Measurements from ENCODE around the gene LRRK1. TPM values are rescaled to one million over a fixed set of nuclear protein-coding genes. Genes with fewer than 3 reads are reported as not detected.

The LRRK1 gene
- total RNA-seq, 1 experiment from 2014 or later = 7.0 TPM

GRCh38 chr15:100903168-100903554 lies 16.0 kb upstream of the LRRK1 start:
- no TSS peak for BruUV-seq (replicated peaks)
- H2AFZ ChIP-seq (ENCODE audit: low read length) = no peak overlapping the region
- H3K4me2 ChIP-seq (ENCODE audit: low read length) = no peak overlapping the region
- ATAC-seq = no peak
- intact Hi-C loops (cut with micrococcal nuclease) = no loop called here
- no peaks in the 10 kb centered on the region for H3K27me3 ChIP-seq (ENCODE audit: low read length)
- H3K9me3 ChIP-seq (ENCODE audit: low read length) = no peaks in the 10 kb centered on the region
- H3K4me3 ChIP-seq (ENCODE audit: low read length) = no peak overlapping the region
- peaks cover 52% of the 10 kb centered on the region for H4K20me1 ChIP-seq (ENCODE audit: low read length)
- CTCF ChIA-PET = no interaction called here
- H3K4me1 ChIP-seq (ENCODE audit: insufficient read depth, low read length) = no peaks in the 10 kb centered on the region; the same call in 1 of the 2 replicates
- POLR2A ChIA-PET (ENCODE audit: unreplicated experiment) = no interaction called here
- DNase-seq = no peak
- no peaks in the 10 kb centered on the region for H3K9me2 ChIP-seq (replicated peaks; ENCODE audit: low read length)
- TF ChIP-seq, protein P1, sequence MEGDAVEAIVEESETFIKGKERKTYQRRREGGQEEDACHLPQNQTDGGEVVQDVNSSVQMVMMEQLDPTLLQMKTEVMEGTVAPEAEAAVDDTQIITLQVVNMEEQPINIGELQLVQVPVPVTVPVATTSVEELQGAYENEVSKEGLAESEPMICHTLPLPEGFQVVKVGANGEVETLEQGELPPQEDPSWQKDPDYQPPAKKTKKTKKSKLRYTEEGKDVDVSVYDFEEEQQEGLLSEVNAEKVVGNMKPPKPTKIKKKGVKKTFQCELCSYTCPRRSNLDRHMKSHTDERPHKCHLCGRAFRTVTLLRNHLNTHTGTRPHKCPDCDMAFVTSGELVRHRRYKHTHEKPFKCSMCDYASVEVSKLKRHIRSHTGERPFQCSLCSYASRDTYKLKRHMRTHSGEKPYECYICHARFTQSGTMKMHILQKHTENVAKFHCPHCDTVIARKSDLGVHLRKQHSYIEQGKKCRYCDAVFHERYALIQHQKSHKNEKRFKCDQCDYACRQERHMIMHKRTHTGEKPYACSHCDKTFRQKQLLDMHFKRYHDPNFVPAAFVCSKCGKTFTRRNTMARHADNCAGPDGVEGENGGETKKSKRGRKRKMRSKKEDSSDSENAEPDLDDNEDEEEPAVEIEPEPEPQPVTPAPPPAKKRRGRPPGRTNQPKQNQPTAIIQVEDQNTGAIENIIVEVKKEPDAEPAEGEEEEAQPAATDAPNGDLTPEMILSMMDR (conservative IDR thresholded peaks at IDR 0.05; ENCODE audit: low read depth, low read length) = no peak
- TF ChIP-seq EZH2phosphoT487 (IDR thresholded peaks at IDR 0.05; ENCODE audit: borderline replicate concordance, low read length) (no peak), EZH2 (IDR thresholded peaks at IDR 0.05; ENCODE audit: low read length, unreplicated experiment) (no peak)
- no peaks in the 10 kb centered on the region; the same call in 1 of the 2 replicates for H3K79me2 ChIP-seq (ENCODE audit: low read length)
- H3K36me3 ChIP-seq (ENCODE audit: low read depth, low read length) = peaks cover 97% of the 10 kb centered on the region
- peaks cover 89% of the 10 kb centered on the region for H3F3A ChIP-seq (ENCODE audit: low read length, unreplicated experiment)
- peak overlapping the region; percentile 72 for H3K27ac ChIP-seq (ENCODE audit: low read length)
- H3K9ac ChIP-seq (ENCODE audit: low read length) = no peak overlapping the region

GRCh38 chr15:100905850-100906249 lies 13.3 kb upstream of the LRRK1 start:
- Histone ChIP-seq H3K27me3 (ENCODE audit: low read length) (no peaks in the 10 kb centered on the region), H3K9ac (ENCODE audit: low read length) (no peak overlapping the region), H3K4me1 (ENCODE audit: insufficient read depth, low read length) (no peaks in the 10 kb centered on the region; the same call in 1 of the 2 replicates), H3F3A (ENCODE audit: low read length, unreplicated experiment) (peaks cover 87% of the 10 kb centered on the region), H3K4me3 (ENCODE audit: low read length) (no peak overlapping the region), H2AFZ (ENCODE audit: low read length) (no peak overlapping the region), H3K79me2 (ENCODE audit: low read length) (no peaks in the 10 kb centered on the region; the same call in 1 of the 2 replicates), H3K27ac (ENCODE audit: low read length) (no peak overlapping the region), H3K36me3 (ENCODE audit: low read depth, low read length) (peaks cover 96% of the 10 kb centered on the region), H4K20me1 (ENCODE audit: low read length) (peaks cover 55% of the 10 kb centered on the region), H3K9me3 (ENCODE audit: low read length) (no peaks in the 10 kb centered on the region), H3K4me2 (ENCODE audit: low read length) (no peak overlapping the region), H3K9me2 (replicated peaks; ENCODE audit: low read length) (no peaks in the 10 kb centered on the region)
- ChIA-PET POLR2A (ENCODE audit: unreplicated experiment) (no interaction called here), CTCF (no interaction called here)
- no TSS peak for BruUV-seq (replicated peaks)
- intact Hi-C loops (cut with micrococcal nuclease) = no loop called here
- TF ChIP-seq, protein P1 (conservative IDR thresholded peaks at IDR 0.05; ENCODE audit: low read depth, low read length) = no peak
- TF ChIP-seq EZH2 (IDR thresholded peaks at IDR 0.05; ENCODE audit: low read length, unreplicated experiment) (no peak), EZH2phosphoT487 (IDR thresholded peaks at IDR 0.05; ENCODE audit: borderline replicate concordance, low read length) (no peak)
- no peak for ATAC-seq
- DNase-seq = peak; percentile 22

DNA sequence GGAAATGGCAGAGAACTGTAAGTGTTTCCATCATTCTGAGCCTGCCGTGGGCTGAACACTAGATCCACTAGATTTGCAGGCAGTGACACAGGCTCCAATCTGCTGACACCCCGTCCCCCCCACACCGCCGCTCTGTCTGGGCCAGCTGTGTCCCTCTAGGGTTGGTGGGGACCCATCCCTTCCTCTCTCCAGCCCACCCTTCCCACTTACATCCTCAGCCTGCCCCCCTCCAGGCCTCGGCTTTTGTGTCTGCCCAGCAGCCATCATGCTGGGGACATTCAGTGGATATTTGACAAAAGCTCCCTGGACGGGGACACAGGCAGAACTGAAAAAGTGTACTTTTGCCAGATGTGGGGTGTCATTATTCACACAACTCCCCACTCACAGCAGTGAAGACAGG lies 10.7 kb upstream of the LRRK1 start:
- peaks cover 66% of the 10 kb centered on the region for H4K20me1 ChIP-seq (ENCODE audit: low read length)
- no peak for ATAC-seq

More for the DNA sequence above, 10.7 kb upstream of the LRRK1 start:
- Histone ChIP-seq H3K9me3 (ENCODE audit: low read length) (no peaks in the 10 kb centered on the region), H3K9ac (ENCODE audit: low read length) (no peak overlapping the region), H3F3A (ENCODE audit: low read length, unreplicated experiment) (peaks cover 90% of the 10 kb centered on the region), H3K36me3 (ENCODE audit: low read depth, low read length) (peaks cover 93% of the 10 kb centered on the region), H2AFZ (ENCODE audit: low read length) (no peak overlapping the region), H3K4me1 (ENCODE audit: insufficient read depth, low read length) (no peaks in the 10 kb centered on the region), H3K4me2 (ENCODE audit: low read length) (no peak overlapping the region), H3K79me2 (ENCODE audit: low read length) (no peaks in the 10 kb centered on the region; the same call in 1 of the 2 replicates), H3K9me2 (replicated peaks; ENCODE audit: low read length) (no peaks in the 10 kb centered on the region), H3K27me3 (ENCODE audit: low read length) (no peaks in the 10 kb centered on the region), H3K27ac (ENCODE audit: low read length) (no peak overlapping the region), H3K4me3 (ENCODE audit: low read length) (no peak overlapping the region)
- BruUV-seq (replicated peaks) = no TSS peak
- intact Hi-C loops (cut with micrococcal nuclease) = no loop called here
- DNase-seq = no peak
- TF ChIP-seq, protein P1 (conservative IDR thresholded peaks at IDR 0.05; ENCODE audit: low read depth, low read length) = no peak
- TF ChIP-seq EZH2 (IDR thresholded peaks at IDR 0.05; ENCODE audit: low read length, unreplicated experiment) = no peak
- TF ChIP-seq EZH2phosphoT487 (IDR thresholded peaks at IDR 0.05; ENCODE audit: borderline replicate concordance, low read length) = no peak
- POLR2A ChIA-PET (ENCODE audit: unreplicated experiment) = no interaction called here
- CTCF ChIA-PET = no interaction called here
